Coronary artery (tissue), 2 donors: ENCODE data around the gene RGS4.
A peak's percentile ranks its signal among the peaks of the same experiment; 100 is the strongest.

Source experiments
- DNase-seq: peaks from one replicate; pipeline ENCODE4 v3.0.0-alpha.2; 2017; ENCODE audit warnings: low spot score
- H3K27ac ChIP-seq, 2 donors: fragments of 200-600 bp; sonication (generic); one replicate each; pipeline ENCODE4 v1.5.1; 2016 to 2019
- H3K4me3 ChIP-seq: fragments of 200-600 bp; sonication (generic); 2 replicates; pipeline ENCODE4 v1.5.1; 2016; ENCODE audit warnings: mild to moderate bottlenecking, moderate library complexity
- CTCF ChIP-seq: fragments of 200-600 bp; sonication (generic); IDR thresholded peaks from one replicate; pipeline ENCODE4 v1.5.1; 2019; ENCODE audit warnings: antibody characterized with exemption

Gene RGS4

DNA sequence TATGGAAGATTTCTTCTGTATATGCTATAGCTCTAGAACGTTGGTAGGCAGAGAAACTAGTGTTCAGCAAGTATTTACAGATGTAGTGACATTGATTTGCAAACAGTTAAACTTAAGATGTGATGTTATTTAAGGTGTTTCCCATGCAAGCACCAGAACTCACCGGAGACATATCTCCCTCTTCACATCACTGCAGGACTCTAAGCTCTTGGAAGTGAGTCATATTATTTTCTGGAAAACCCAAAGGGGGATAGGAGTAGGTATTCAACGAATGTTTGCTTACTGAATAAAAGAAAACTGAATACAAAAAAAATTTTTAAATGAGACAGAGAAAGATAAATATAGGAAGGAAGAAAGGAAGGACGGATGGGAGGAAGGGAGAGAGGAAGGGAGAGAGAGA, 25.0 kb downstream of the RGS4 start:
- Histone ChIP-seq H3K4me3 (no peak overlapping the region), H3K27ac (no peak overlapping the region)
- no peak for TF ChIP-seq CTCF
- DNase-seq = no peak

GRCh38 chr1:163094589-163094988, 25.4 kb downstream of the RGS4 start:
- Histone ChIP-seq H3K4me3 (no peak overlapping the region), H3K27ac (no peak overlapping the region)
- no peak for TF ChIP-seq CTCF
- no peak for DNase-seq

DNA sequence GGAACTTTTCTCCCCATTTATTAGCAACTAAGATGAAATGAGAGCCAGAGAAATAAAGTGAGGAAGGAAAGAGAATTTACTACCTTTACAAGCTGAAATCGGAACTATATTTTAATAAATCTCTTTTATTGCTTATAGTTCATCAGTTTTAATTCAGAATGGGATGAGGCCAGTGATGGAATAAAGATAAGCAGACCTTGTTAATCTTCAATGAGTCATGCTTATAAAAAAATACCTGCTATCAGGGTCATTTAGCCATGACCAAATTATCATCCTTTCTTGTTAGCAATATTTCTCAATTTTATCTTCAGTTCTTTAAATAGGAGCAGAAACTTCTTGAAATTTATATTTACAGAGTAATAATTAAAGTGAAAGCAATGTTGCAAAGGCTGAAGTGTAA, 26.1 kb downstream of the RGS4 start:
- TF ChIP-seq CTCF = no peak
- DNase-seq = no peak
- Histone ChIP-seq H3K4me3 (no peak overlapping the region), H3K27ac (no peak overlapping the region)

DNA sequence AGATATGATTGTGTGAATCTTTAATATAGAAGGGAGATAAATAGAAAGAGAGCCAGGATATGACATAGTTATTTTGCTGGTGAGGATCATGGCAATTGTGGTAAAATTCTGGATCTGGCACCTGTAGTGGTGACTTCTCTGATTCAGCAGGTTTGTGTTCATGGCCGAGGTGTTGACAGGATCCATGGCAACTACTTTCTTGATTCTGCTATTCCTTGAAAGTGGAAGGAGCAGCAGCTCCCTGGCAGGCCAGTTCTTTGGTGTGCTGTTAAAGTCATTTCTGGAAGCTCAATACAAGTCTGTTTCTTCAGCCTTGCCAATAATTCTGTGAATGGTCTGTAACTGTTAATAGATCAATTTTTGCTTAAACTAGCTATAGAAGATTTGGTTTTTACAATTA, 33.4 kb downstream of the RGS4 start:
- TF ChIP-seq CTCF = no peak
- Histone ChIP-seq H3K4me3 (no peak overlapping the region), H3K27ac (no peak overlapping the region)
- DNase-seq = no peak

DNA sequence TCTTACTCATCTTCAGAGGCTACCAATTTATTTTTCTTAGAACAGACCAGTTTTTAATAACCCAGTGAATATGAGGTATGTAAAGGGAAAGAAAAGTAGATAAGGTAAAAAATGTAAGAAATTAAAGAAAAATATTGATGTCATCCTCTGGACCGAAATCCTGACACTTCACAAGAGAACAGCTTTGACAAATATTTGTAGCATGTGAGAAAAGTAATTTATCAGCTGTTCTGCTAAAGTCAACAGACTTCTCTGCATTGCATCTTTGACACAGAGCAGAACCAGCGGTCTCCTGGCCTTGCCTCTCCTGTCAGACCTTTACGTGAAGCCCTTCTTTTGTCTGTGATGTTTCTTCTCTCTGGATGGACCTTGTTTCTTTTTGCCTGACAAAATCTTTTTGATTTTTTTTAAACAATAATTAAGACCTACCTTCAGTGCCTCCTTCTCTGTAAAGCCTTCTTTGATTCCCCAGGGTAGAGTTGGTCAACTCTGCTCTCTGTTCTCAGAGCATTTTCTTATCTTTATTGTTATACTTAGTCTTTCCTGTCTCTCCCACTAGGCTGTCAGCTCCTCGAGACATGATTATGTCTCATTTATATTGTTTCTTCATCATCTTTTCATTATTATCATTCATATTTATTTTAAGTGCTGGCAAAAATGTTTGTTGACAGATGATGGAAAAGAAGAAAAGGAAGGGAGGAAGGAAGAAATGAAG, 35.4 kb downstream of the RGS4 start:
- H3K4me3 ChIP-seq = no peak overlapping the region
- DNase-seq = no peak
- no peak for TF ChIP-seq CTCF
- H3K27ac ChIP-seq = no peak overlapping the region

- no peak for TF ChIP-seq CTCF
- DNase-seq = no peak
- peak overlapping the region in 1 of 2 donors; percentile 10 for H3K27ac ChIP-seq
- H3K4me3 ChIP-seq = no peak overlapping the region
Observed at GRCh38 chr1:163106364-163106987, 37.3 kb downstream of the RGS4 start.

DNA sequence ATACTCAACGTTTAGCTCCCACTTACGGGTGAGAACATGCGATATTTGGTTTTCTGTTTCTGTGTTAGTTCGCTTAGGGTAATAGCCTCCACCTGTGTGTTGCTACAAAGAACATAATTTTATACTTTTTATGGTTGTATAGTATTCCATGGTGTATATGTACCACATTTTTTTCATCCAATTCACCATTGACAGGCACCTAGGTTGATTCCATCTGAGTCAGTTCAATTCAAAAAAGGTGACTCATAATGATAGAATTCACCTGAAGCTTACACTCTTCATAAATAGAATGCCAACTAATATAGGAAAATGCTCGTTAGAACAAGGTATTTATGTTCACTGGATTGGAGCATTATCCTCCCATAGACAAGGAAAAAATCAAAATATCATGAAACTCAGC, 38.5 kb downstream of the RGS4 start:
- no peak overlapping the region for H3K4me3 ChIP-seq
- TF ChIP-seq CTCF = no peak
- H3K27ac ChIP-seq = no peak overlapping the region
- DNase-seq = no peak
